ENCODE measurements around the gene FBLIM1. TPM values are rescaled to one million over a fixed set of nuclear protein-coding genes. Genes with fewer than 3 reads are reported as not detected.

The FBLIM1 gene
- total and polyA plus RNA-seq, 11 donors, result 31.6 to 103 (median 69.8) TPM

DNA sequence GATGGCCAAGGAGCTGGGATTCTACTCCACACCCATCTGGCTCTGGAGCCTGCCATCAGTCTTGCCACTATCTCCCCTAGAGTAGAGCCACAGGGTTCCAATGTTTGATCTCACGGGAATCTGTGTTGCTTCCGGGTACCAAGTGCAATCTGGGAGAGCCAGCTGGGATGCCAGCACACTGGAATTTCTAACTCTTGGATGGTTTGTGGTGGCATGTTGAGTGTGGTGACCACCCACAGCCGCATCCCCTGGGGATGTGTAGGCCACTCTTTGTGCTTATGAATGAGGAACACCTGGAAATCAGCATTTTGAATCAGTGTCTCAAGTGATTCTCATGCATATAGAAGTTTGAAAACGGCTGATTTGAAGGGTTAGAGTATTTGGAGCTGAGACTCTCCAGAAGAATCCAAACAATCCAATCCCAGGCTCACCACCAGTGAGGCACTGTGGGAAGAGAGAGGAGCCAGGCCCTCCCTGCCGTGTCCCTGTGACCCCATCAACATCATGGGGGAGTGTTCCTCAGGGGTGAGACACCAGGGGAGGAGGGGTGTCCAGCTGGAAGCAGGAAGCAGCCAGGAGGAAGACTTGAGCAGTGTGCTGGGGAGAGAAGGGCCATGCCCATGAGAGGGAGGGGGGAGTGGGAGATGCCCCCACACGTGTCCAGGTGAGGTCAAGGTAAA, 13.4 kb downstream of the FBLIM1 start:
- Histone ChIP-seq H3K9me3 (no peaks in the 10 kb centered on the region), H3K27ac (no peak overlapping the region), H3K36me3 (peaks cover 0 to 85% (median 65%) of the 10 kb centered on the region in 9 donors), H3K4me3 (no peak overlapping the region), H3K4me1 (no peaks in the 10 kb centered on the region), H3K27me3 (no peaks in the 10 kb centered on the region)
- WGBS, 4 donors, result 65 to 72% (median 68%) methylated on average over 5 to 6 of the region's 6 CpGs
- TF ChIP-seq, protein P1, sequence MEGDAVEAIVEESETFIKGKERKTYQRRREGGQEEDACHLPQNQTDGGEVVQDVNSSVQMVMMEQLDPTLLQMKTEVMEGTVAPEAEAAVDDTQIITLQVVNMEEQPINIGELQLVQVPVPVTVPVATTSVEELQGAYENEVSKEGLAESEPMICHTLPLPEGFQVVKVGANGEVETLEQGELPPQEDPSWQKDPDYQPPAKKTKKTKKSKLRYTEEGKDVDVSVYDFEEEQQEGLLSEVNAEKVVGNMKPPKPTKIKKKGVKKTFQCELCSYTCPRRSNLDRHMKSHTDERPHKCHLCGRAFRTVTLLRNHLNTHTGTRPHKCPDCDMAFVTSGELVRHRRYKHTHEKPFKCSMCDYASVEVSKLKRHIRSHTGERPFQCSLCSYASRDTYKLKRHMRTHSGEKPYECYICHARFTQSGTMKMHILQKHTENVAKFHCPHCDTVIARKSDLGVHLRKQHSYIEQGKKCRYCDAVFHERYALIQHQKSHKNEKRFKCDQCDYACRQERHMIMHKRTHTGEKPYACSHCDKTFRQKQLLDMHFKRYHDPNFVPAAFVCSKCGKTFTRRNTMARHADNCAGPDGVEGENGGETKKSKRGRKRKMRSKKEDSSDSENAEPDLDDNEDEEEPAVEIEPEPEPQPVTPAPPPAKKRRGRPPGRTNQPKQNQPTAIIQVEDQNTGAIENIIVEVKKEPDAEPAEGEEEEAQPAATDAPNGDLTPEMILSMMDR (IDR thresholded peaks at IDR 0.05), result no peak
- no peak for TF ChIP-seq POLR2A (IDR thresholded peaks at IDR 0.05)
- intact Hi-C loops (cut with DNase I), result no loop called here
- no peak for ATAC-seq
- DNase-seq, result no peak

DNA sequence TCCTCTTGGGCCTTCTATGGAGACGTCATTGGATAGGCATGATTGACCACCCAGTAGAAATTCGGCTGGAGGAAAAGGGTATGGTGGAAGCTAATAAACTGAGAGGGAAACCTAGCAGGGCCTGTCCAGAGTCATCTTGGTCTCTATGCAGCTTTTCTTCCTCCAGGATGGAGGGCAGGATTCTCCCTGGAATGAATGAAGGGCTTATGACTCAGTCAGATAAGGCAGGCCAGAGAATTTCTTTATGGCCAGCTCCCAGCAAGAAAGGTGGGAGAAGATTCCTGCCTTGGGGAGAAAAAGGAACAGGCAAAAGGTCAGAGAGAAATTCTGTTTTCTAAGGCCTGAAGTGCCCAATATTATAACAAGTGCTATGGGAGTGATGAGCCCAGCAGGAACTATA, 17.1 kb downstream of the FBLIM1 start:
- Histone ChIP-seq H3K36me3 (peaks cover 0 to 90% (median 65%) of the 10 kb centered on the region in 9 donors), H3K4me3 (no peak overlapping the region), H3K4me1 (peaks cover 0 to 4% (median 0%) of the 10 kb centered on the region in 12 donors), H3K9me3 (no peaks in the 10 kb centered on the region), H3K27ac (no peak overlapping the region), H3K27me3 (no peaks in the 10 kb centered on the region)
- 70 to 89% (median 81%) methylated on average over 2 of the region's 2 CpGs for WGBS, 4 donors
- no peak for ATAC-seq
- TF ChIP-seq, protein P1 (IDR thresholded peaks at IDR 0.05), result no peak
- no peak for TF ChIP-seq POLR2A (IDR thresholded peaks at IDR 0.05)
- intact Hi-C loops (cut with DNase I), result no loop called here
- no peak for DNase-seq

DNA sequence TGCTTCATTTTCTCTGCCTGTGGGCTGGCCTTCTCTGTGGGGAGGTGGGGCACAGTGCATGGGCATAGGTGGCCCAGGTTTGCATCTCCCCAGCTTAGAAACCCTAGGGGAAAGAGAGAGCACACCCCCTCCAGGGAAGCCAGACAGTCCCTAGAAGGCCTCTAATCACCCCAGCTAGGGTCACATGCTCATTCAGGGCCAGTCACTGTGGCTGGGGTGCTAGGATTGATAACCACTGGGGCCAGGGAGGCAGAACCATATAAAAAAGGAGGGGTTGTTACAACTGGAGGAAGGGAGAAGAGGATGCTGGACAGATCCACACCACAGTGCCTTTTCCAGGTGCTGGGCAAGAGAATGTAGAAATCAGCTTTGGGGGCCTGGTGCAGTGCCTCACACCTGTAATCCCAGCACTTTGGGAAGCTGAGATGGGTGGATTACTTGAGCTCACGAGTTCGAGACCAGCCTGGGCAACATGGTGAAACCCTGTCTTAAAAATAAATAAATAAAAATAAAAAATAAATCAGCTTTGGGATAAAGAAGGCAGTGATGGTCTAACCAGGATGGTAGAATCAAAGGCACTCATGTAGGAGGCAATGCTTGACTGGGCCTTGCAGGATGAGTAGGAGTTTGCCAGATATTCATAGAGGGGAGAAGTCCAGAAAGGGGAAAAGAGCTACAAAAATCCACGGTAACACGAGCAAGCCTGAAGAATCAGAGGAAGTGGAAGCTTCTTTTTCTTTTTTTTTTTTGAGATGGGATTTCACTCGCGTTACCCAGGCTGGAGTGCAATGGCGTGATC, 19.5 kb downstream of the FBLIM1 start:
- ATAC-seq, result no peak
- no peak for TF ChIP-seq POLR2A (IDR thresholded peaks at IDR 0.05)
- TF ChIP-seq, protein P1 (IDR thresholded peaks at IDR 0.05), result no peak
- Histone ChIP-seq H3K36me3 (peaks cover 0 to 86% (median 54%) of the 10 kb centered on the region in 9 donors), H3K9me3 (no peaks in the 10 kb centered on the region), H3K4me3 (no peak overlapping the region), H3K27me3 (no peaks in the 10 kb centered on the region), H3K4me1 (peaks cover 0 to 4% (median 0%) of the 10 kb centered on the region in 12 donors), H3K27ac (no peak overlapping the region)
- intact Hi-C loops (cut with DNase I), result no loop called here
- 82 to 90% (median 85%) methylated on average over 7 of the region's 7 CpGs for WGBS, 4 donors
- DNase-seq, result no peak

DNA sequence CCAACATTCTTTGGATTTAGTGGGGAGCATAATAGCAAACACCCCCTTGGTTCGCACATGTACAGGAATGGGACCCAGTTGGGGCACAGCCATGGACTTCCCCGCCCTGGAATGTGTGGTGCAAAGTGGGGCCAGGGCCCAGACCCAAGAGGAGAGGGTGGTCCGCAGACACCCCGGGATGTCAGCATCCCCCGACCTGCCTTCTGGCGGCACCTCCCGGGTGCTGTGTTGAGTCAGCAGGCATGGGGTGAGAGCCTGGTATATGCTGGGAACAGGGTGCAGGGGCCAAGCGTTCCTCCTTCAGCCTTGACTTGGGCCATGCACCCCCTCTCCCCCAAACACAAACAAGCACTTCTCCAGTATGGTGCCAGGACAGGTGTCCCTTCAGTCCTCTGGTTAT, 27.1 kb downstream of the FBLIM1 start:
- H3K27ac ChIP-seq, result no peak overlapping the region
- no peak for TF ChIP-seq POLR2A (IDR thresholded peaks at IDR 0.05)
- TF ChIP-seq, protein P1 (IDR thresholded peaks at IDR 0.05), result no peak
- peaks cover 0 to 12% (median 5%) of the 10 kb centered on the region in 12 donors for H3K4me1 ChIP-seq
- ATAC-seq (peak in 2 of 4 donors; percentile 5 to 6), DNase-seq (no peak)
- WGBS, 4 donors, result 88 to 97% (median 95%) methylated on average over 7 to 8 of the region's 8 CpGs
- H3K4me3 ChIP-seq, result no peak overlapping the region
- no peaks in the 10 kb centered on the region for H3K9me3 ChIP-seq
- intact Hi-C loops (cut with DNase I), result loop anchor here in 1 of 10 donors (5.0 kb wide), 1 partner anchor 267 kb away; no protein-coding TSS in a partner anchor
- H3K36me3 ChIP-seq, result peaks cover 0 to 35% (median 9%) of the 10 kb centered on the region in 9 donors
- no peaks in the 10 kb centered on the region for H3K27me3 ChIP-seq
